Stimulated activated CD8-positive, alpha-beta memory T cell treated with anti-CD3 and anti-CD28 coated beads, Interleukin-2, amount 100 ng/mL, for 48 hours (primary cell): ENCODE results near the gene MBNL1.

Source experiments
- DNase-seq, 2 donors: peaks; one replicate each; pipeline ENCODE4 v3.0.0-alpha.2; 2020; ENCODE audit warnings: low read depth in 2 of 2

Gene MBNL1

DNA sequence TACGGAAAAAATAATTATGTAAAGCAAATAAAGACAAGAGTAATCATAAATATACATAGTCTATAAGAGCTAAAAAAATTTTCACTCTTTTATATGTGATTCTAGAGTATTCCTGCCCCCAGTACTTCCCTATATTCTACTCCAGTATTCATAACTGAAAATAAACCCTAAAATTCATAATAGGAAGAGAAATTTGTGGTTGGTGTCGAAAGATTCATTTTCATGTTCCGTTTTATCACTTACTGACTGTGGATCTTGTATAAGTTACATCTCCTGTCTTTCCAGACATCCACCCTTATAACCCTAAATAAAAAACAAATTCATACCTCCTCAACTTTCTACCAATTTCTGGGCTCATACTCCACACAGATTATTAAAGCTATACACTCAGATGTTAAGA, 16.0 kb upstream of the MBNL1 start:
- DNase-seq = no peak

DNA sequence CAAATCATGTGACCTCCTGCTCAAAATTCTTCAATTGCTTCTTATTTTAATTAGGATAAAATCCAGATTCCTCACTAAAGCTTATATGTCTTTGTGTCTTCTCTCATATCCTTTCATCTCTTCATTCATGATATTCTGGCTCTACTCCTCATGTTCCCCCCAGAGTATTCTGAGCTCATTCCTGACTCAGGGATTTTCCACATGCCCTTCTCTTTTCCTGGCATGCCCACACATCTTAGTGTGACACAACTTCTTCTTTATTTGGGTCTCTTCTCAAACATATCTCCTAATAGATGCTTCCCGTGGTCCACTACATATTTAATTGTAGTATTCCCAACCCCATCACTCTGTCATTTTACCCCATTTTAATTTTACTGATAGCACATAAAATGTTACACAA, 15.2 kb upstream of the MBNL1 start:
- DNase-seq = no peak

DNA sequence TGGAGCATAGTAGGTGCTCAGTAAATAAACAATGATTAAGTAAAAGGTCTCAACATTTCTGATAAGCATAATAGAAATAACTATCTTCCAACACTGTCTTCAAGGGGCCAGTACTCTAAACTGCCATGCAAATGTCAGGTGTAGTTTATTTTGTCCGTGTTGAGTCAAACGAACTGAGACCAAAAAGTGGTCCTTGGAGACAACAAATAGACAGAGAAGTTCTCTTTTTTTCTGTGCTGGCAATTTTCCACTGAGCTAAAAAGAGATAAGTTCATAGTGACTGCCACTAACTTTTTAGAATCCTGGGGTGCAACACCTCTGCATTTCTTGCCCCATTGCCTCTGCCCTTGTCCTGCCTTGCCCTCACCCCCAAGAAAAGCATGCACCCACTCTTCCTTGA, 14.7 kb upstream of the MBNL1 start:
- no peak for DNase-seq

DNA sequence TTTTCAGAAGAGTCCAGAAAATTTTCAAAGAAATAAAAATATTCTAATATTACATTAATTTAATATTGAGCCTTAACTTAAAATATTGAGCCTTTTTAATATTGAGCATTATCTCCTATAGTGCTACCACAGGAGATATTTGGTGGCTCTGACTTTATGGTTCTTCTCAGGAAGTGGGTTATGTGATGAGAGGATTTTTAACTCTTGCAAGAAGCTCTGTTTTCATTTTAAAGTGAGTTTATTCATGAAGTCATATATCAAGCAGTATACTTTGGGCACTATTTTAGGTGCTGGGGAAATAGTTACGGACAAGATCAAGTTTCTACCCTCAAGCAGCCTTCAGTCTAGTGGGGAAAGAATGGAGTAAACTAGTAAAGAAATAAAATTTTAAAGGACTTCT, 13.4 kb upstream of the MBNL1 start:
- no peak for DNase-seq

DNA sequence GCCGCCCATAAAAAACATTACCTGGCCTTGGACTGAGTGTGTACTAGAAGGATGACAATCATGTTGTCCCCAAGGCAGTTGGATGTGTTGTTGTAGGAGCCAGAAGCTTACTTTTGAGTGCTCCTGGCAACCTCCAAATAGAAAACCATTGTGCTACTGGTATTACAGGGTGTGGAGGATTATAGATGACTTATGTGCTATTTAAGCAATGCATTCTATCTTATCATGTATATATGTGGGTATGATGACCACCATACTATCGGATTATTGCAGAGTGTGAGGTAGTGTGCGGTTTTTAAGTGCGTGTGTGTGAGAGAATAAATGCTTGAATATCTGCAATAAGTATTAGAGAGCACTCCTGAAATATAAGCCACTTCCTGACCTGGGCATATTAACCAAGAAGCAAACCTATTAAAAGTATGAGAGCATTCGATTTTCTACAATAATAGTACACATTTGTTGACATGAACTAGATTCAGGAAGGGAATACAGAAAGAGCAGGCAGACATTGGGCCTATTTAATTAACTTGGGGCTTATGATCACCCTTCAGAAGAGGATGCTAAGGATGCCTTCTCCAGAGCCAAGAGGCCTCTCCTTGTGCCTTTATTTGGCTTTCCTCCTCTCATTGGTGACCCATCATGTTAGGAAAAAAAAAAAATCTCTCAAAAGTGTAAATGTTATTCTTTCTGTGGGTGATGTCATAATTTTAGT, 11.7 kb upstream of the MBNL1 start:
- DNase-seq = no peak

DNA sequence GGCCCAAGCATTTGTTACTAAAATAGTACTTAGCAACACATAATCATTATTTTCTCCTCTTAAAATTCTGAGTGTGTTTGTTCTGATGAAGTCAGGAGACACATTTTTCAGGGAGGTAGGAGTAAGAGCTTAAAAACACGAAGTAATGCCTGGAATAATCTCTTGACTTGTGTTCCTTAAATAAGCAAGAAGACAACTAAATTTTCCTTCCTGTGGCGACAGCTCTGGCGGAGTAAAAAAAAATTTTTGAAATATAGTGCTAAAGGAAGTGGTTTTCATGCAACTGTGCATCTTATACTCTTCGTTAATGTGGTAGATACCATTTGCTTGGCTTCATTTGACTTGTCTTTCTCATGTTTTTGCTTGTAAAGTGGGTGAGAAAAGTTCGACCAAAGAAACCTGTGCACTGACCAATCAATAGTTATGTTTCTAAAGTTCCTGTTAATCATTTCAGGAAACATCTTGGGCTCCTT, 11.1 kb upstream of the MBNL1 start:
- no peak for DNase-seq

DNA sequence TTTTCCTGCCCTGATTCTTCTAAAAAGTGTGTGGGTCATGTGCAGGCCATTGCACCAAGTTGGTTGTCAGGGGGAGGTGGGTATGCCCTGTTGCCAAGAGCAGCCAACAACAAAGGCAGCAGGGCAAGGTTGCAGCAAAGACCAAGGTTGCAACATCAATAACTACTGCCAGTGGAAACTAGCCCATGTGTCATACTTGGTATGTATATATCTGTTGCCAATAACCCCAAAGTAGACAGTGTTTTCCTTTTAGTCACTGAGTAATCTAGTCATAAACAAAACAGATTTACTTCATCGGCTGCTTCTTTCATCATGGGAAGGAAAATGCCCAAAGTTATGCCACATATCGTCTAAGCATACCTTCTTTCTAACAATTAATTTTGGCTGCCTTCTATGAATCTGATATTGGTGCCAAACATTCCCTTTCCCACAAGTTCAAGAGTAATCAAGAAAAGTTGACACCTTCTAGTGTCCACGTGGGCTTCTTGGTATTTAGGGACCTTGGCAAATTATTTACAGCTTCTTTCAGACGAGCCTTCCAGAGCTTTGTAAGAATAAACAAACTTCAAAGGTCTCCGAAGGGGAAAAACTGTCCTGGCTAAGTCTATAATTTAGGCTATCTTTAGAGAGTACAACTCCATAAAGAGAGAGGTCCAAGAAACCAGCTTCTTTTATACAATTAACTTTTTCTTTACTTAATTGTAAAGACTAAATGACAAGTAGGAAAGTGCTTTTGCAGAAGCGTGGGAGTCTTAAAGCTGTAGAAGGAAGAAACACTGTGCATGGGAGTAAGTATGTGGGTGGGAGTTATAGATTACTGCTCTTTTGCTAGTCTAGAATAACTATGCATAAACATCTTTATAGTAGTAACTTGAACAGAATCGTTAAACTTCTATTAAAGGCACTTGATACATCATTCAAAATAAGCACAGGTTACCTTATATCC, 10.0 kb upstream of the MBNL1 start:
- DNase-seq = peak; percentile 32 to 48

DNA sequence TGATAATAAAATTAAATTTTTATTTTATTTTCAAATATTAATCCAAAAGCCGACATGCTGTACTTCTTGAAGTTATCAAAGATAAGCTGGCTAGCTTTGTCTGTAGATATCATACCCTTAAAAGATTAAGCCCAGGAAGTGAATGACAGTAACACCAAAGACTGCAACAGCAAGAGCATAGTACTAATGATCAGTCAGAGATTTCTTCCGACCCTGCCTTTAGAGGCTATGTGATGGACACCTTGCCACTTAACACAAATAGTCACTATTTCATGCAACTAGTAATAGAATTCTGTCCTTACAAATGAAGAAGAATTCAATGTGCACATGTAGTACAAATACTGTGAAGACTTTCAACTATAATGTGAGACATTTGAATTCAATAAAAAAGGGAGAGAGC, 9.3 kb upstream of the MBNL1 start:
- no peak for DNase-seq

DNA sequence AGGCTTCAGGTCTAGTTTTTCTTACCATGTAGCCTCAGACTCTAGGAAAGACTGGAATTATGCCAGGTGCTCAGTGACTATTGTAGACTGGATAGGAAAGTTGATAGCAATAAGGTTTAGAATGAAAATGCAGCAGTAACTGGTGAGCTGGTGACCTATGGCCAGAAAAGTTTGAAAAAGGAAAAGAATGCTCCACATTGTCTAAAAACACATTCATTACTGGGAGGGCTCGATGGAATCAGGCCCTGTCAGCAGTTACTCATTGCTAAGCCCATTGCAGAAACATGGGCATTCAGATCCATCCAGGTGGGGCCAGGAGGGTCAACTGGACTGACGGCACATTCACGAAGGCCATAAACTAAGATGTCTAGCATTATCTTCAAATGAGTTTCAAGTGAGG, 8.7 kb upstream of the MBNL1 start:
- no peak for DNase-seq

DNA sequence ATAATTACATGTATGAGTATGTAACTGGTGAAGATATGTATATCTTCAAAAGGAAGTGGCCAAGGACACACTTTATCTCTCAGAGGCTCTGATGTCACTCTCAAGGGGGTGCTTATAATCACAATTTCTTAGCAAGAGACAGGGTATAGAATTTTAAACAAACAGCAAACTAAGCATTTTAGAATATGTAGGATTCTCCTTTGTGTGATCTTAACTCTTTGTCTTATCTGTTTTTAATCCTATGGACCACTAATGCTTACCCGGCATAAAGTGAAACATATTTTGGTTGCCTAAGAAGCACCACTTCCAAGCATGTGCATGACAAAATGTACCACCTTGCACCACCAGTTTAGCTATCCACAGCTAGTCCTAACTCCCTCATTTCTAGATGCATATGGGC, 8.2 kb upstream of the MBNL1 start:
- no peak for DNase-seq

DNA sequence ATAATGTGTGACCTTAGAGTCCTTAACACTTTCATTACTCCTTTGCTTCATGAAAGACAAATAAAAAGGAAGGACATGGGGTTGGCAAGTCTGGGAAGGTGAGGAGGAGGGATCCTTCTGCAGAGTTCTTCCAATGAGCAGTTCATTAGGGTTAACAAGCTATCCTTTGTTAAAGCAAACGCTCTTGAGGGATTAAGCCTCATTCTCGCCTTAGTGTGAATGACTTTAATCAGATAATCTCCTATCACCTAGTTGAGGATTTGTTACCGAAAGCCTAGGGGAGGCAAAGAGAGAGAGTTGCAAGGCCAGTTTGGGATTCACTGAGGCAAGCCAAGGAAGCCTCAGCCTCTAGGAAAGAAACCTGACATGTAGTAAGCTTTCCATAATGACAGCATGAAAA, 7.4 kb upstream of the MBNL1 start:
- no peak for DNase-seq

DNA sequence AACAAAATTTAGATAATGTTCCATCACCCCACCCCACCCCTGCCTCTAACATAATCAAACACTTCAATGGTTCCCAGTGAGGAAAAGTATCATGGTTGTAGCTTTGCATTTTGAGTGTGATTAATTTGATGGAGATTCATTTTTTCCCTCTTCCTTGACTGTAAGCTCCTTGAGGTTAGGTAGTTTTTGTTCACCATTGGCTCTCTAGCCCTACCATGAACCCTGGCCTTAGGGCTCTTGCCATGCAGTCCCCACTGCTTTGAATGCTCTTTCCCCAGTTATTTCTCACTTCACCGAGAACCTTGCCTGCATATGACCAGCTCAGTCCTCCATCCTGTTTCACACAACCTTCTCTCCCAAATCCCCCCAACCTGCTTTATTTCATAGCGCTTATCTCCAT, 5.0 kb upstream of the MBNL1 start:
- DNase-seq = no peak

DNA sequence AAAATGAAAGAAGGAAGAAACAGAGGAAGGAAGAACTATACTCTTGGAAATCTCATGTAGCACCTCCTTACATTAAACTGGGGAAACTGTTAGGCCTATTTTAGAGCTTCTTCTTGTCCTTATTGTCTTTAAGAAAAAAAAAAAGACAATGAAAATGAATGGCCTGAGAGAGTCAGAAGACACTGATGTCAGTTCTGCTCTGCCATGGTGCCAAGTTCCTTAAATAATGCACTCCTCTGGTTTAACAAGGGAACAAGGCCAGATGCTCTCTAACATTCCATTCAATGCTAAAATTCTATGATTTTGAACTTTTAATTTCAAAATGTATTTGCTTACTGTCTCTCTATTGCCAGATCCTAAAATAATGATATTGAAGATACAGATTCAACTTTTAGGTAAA, 4.4 kb upstream of the MBNL1 start:
- DNase-seq = no peak

DNA sequence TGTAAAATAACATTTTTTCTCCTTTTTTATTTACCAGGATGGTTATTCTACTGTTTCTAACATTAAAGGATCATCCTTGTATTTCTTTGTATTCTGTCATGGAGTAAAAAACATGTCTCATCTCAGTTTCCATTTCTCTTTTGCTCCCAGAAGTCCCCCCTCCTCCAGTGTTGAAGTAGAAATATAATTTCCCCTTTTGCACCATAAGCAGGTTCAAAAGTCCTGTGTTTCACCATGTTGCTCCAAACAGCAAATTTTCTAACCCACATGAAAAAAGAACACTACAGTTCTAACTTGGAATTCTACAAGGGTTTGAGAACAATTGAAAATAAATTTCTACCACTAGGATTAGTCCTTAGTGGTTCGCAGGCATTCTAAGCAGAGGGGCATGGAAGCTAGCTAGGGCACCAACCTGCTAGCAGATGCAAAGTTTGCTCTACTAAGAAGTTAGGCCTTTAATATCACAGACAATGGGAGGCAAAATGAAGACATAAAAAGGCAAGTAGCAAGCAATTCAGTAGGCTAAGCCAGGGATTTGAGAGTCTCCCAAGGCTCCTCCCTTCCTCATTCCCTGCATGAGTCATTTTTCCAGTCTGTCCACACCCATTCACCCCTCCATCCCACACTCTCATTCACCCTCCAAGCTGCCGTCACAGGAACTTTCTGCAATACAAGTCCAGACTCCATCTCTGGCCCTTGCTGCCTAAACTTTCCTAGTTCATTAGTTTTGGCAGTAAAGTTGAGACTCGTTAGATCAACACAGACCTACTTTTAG, 2.3 kb upstream of the MBNL1 start:
- DNase-seq = no peak

DNA sequence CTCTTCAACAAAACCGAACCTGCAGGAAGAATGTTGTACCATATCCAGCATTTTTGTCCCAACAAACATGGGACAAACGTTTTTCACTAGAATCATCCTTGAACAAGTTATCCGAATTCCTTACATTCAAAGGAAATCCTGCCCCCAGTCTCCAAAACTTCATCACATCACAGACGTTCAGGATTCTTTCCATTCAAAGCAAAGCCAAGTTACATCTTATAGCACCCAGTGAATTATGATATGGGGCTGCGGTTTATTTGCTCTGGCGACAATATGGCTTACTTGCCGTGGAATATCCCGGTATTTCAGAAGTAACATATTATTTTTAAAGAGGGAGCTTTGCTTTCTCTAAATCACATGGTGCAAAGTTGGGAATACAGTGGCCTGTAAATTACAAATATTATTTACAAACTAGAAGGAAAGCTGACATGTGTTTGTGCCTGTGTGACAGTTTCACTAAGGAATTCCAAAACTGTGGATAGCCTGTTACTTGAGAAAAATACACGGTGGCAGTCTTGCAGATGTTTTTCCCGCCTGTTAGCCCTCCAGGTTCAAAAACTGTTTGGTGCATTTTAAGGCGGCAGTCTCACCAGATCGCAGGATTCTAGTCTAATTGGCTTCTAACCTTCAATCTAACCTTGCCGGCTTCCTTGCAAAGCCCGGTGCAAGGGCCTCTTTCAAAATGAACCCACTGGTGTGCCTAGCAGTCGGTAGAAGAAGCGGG, 736 bp upstream of the MBNL1 start:
- no peak for DNase-seq

DNA sequence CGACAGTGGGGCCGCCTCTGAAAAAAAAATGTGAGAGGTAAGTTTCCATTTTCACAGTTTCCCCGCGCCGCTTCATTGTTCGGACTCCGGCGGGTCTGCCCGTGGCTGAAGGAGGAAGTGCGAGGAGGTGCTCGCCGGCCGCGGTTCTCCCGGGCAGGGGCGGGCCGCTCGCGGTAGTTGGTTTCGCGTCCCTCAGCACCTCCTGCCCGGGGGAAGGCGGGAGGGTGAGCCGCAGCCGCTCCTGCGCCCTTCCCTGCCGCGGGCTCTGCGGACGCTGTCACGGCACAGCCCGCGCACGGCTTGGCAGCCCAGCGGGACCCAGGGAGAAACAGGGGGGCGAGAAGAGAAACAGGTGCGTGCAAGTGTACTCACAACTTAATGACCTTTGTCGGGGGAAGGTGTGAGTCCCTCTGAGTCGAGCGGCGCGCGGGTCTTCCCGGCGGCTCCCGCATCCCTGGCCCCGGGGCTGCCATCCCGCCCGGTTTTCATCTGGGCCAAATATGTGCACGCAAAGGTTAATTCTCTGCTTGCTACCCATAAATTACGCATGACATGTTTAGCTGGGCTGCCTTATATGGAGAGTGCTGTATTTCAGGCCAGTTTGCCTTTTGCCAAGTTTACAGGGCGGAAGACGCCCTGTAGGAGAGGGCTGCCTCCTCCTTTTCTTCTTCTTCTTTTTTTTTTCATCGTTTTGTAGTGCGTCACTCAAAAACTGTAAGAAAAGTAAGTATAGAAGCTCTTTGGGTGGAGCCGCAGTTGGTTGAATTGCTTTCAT, 514 bp downstream of the MBNL1 start:
- DNase-seq = no peak

DNA sequence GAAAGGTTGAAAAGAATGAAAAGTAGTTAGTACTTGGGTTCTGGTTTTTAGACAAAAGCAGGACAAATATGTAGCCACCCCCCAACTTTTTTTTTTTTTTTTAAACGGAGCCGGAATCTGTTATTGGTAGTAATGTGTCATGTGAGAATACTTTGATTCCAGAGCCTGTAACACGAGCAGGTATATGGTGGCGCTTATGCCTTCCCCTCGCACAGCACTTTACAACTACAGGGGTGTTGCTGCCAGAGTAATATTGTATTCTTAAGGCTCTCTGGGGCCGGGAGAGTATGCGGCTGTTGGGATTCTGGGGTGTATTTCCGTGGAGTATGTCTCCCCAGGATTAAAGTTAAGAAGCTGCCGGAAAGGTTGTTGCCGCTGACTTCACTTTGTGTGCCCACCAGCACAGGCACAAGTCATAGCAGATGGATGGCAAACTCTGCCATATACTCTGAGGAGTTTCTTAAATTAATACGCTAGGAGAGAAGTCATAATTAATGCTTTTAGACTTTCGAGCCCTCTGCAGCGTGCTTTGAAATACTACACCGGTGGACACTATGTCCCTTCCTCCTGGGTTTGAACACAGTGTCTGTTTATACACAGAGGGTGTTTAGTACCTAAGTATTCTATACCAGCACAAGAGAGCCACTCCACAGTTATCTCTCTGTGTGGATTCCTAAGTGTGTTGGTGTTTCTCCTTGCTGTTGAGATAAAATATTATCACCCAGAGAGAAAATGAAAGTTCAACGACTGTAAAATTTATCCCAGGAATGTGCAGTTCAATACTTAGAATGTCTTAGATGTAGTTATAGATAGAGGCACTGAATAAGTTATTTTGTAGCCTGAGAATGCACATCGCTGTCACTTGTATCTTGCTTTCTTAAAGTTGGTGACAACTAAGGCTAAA, 1.4 kb downstream of the MBNL1 start:
- DNase-seq = no peak

DNA sequence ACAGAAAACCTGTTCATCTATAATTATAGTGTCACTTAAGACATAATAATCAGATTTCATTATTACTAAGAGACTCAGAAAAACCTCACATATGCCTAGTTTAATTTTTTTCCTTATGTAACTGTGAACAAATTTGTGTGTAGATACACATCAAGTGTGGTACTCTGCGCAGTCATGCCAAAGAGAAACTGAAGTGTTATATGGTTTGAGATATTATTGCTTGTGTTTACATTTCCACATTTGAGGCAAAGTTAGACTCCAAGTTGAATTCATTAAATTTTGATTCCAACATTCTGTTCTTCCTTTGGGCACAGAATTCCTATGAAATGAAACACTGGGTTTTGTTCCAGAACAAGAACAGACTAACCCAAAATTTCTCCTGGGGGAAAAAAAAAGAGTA, 2.2 kb downstream of the MBNL1 start:
- DNase-seq = no peak

DNA sequence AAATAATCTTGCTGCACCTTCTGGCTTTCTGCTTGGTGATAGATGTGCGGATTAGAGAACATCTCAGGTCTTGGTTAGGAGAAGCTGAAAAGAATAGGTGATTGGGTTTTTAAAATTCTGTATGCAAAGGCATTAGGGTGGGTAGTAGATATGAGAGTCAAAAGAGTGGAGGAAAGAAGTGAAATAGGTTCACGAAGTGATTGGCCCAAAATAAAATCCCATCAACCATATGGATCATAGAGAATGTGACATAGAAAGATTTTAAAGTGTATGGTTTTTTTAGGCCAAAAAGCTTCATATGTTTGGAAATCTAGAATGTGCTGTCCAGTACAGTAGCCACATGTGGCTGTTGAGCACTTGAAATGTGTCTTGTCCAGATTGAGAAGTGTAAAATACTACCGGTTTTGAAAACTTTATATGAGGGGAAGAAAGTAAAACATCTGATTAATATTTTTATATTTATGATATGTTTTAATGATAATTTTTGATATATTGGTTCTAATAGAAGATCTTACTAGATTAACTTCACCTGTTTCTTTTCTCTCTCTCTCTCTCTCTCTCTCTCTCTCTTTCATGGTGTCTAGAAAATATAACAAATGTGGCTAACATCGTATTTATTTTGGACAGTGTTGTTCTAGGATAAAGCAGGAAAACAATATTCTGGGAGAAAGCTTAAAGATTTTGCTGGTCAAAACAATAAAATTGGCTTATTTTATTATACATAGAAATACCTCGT, 2.9 kb downstream of the MBNL1 start:
- DNase-seq = no peak
